HG03045 (cell line): ENCODE measurements around the gene TET2.

ENCODE experiments used
- ATAC-seq: cut with Tn5 transposase; IDR thresholded peaks from one replicate; pipeline ENCODE4 v1.9.1; 2021; ENCODE audit warnings: mild to moderate bottlenecking, moderate library complexity; ENCODE audit not compliant: unreplicated experiment

Gene TET2

DNA sequence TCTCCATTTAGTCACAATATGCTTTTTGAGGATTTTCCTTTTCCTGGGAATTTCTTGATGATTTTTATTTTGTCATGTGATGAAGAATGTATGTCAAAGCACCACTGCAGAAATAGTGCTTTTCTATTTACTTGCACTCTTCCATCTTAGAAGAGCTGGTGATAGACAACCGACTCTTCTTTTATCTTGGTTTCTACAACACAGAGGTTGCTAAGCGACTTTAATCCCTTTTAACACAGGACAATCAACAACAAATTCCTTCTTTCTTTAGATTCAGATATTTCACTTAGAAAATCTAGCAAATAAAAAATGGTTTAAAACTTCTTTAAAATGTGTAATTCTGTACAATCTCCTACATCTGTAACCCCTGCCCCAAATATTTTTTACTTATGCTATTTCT, 34.6 kb downstream of the TET2 start:
- ATAC-seq, result no peak

DNA sequence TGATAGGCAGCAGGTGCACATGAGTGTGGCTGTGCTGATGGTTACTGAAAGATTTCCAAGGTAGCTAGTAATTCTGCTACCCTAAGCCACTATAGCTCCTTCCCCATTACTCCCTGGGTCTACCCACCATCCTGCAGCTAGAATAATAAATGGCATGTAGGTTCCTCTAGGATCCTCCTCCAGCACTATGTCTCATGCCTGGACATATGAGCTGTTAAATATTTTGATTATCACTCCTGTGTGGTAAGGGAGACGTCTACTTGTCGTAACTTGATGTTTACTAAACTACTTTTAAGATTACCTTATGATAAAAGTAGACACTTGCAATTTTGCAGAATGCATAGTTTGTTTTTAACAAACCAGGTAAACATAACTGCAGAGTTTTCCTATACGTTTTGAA, 35.5 kb downstream of the TET2 start:
- ATAC-seq, result no peak

DNA sequence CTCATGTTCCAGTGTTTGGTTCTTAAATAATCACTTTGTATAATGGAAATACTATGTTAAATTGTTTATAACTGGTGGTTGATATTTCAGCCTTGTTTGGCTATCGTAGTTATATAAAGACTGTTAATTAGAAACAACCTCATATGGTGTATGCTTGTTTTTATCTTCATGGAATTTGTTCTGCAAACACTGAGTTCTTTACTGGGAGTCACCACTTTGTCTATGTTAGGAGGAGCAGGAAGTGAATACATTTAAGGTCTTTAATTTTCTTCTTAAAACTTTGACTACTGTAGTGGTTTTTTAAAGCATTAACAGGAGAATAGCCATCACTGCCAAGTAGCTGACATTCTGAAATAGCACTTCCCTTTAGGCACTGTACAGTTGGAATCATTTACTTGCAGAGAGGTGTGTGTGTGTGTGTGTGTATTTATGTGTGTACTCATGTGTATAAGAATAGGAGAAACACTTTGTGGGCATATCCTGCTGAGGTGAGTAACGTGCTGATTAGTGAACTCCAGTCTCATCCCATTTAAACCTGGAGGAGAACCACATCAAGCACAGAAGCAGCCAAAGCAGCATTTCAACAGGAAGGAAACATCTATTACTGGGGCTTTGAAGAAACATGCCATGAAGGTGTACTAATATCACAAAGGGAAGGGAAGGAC, 37.8 kb downstream of the TET2 start:
- no peak for ATAC-seq

GRCh38 chr4:105186701-105187161, 40.1 kb downstream of the TET2 start:
- ATAC-seq, result no peak

DNA sequence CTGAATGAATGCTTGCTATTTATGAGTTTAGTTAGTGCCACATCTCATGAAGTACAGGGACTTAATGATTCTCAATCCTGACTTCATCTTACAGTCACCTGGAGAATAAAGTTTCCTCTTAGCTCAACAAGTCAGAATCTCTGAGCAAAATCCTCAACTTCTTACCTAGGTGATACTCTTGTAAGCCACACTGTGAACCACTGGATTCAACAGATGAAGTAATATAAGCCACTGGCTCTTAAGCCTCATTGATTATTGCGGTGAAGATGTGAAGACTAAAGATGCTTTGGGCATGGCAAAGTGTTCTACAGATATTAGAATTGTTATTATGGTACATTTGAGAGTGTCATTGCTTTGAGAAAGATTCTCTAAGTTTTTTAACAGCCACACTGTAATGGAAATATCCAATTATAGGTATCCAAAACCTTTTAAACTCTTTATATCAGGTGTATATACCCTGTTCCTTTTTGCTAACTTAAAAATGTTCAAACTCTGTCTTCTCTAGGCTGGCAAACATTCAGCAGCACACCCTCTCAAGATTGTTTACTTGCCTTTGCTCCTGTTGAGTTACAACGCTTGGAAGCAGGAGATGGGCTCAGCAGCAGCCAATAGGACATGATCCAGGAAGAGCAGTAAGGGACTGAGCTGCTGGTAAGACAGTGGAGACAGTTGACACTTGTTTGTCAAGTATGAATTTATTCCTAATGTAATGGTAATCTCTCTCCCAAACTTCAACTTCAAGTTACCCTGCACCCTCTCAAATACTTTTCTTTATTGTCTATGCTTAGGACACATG, 43.4 kb downstream of the TET2 start:
- ATAC-seq, result no peak

DNA sequence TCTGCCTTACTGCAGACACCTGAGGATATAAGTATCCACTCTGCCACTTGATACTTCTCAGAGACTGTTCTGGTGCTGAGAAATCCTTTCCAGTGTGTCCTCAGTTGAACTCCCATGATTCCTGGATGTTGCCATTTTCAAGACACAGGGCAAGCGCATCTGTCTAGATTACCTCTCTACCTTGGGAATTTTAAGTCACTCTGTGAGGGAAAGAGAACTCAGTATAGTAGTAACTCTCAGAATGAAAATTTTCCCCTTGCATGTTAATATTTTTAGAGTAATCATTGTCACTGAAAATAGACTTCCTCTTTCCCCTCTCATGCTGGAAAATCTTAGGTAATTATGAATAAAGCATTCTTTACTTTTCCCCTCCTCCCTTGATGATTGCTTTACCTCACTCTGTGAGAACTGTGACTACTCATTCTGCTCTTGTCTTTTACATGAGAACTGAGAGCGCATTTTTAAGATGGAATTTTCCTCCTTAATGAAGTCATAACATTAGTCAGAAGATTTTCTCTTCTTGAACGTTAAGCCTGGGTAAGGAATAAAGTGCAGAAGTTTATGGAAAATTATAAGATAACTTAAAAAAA, 45.0 kb downstream of the TET2 start:
- ATAC-seq, result peak; percentile 63

- no peak for ATAC-seq
Observed at GRCh38 chr4:105192474-105192873, 45.8 kb downstream of the TET2 start.

- no peak for ATAC-seq
Observed at GRCh38 chr4:105192910-105193309, 46.2 kb downstream of the TET2 start.

- ATAC-seq, result no peak
Observed at GRCh38 chr4:105193536-105193935, 46.9 kb downstream of the TET2 start.

DNA sequence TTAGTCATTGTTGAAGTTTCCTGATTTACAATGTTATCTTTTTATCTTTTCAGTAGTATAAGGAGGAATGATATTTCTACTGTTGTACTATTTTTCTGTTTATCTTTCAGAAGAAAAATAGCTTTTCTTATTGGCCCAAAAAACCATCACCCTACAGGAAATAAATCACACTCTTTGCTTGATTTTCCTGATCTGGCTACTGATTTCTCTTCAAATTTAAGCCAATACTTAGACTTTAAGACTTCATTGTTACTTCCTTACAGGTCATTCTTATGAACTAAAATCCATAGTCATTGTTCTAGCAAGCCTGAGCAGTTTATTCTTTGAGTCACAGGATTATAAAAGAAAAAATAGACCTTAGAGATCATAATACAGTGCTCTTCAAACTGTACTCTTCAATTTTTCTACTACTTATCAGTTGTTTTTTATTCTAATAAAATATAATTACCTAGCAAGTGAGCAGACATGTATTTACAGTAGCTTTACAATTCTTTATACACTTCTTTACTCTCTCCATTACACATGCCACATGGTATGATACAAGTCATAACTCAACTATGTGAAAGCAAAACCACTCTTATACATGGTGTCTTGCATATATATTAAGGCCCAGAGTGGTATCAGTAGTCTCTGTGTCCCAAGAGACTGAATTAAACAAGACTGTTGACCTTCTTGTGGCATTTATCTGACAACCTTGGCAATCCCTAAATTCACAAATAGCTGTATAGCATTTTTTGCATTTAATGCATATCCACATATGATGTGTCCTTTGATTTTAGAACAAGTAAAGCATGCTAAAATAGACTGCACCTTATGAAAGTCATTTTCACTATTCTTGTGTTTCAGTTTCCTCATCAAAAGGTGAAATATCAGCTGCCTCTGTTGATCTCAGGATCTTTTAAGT, 47.9 kb downstream of the TET2 start:
- peak; percentile 87 for ATAC-seq

- ATAC-seq, result no peak
Observed at GRCh38 chr4:105196523-105197145, 50.0 kb downstream of the TET2 start.

DNA sequence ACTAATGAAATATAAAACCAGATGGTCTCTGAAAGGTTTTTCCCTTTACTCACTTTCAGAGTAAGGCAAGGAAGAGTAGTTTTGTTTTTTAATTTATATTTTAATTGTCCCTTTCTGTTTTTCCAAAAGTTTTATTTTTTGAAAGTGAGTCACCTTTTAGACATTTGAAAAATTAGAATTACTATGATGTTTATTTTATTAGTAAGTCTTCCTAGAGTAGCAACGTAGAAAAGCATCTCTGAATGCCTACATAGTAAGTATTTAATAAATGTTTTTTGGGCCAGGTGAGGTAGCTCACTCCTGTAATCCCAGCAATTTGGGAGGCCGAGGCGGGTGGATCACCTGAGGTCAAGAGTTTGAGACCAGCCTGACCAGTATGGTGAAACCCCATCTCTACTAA, 51.1 kb downstream of the TET2 start:
- no peak for ATAC-seq

GRCh38 chr4:105198541-105198940, 51.9 kb downstream of the TET2 start:
- ATAC-seq, result no peak

GRCh38 chr4:105206214-105206613, 59.5 kb downstream of the TET2 start:
- no peak for ATAC-seq

- no peak for ATAC-seq
Observed at GRCh38 chr4:105207386-105207785, 60.7 kb downstream of the TET2 start.

- ATAC-seq, result no peak
Observed at GRCh38 chr4:105208561-105208960, 61.9 kb downstream of the TET2 start.

DNA sequence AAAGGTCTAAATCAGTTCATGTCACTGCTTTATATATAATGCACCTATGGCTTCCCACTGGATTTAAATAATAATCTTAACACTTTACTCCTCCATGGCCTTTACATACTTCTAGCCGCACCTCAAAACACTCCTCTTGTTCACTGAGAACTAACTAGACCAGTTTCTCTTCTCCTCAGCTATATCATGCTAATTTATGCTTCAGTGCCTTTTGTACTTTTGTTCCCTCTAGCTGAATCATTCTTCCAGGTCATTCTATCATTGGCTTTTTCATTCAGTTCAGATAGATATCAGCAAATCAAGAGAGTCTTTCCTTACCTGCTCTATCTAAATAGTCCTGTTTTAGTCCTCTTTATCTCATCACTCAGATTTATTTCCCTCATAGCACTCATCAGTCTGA, 64.2 kb downstream of the TET2 start:
- no peak for ATAC-seq

GRCh38 chr4:105215609-105216313, 69.1 kb downstream of the TET2 start:
- peak; percentile 51 for ATAC-seq

GRCh38 chr4:105225500-105225899, 78.8 kb downstream of the TET2 start:
- ATAC-seq, result no peak

- no peak for ATAC-seq
Observed at GRCh38 chr4:105227054-105227453, 80.4 kb downstream of the TET2 start.
